Caco-2 (cell line): ENCODE measurements around the gene NPAS3. TPM values are rescaled to one million over a fixed set of nuclear protein-coding genes. Genes with fewer than 3 reads are reported as not detected.

Experiments
- BruUV-seq: library from RNA; stranded (reverse); fragments of 400-500 nt; replicated peaks from 2 replicates; lab custom pipeline; 2021; lab: Mats Ljungman, UMichigan
- CTCF ChIA-PET: fragments of 300-600 bp; sonication (Branson Sonifier 250); formaldehyde crosslinking; loops from one replicate; lab custom pipeline; 2022; ENCODE audit warnings: antibody characterized with exemption; lab: Charles Lee
- POLR2A ChIA-PET: fragments of 300-600 bp; sonication (Branson Sonifier 250); formaldehyde crosslinking; loops from one replicate; lab custom pipeline; 2022; ENCODE audit warnings: antibody characterized with exemption; lab: Charles Lee
- DNase-seq, 2 experiments: peaks; one replicate each; pipeline versions ENCODE4 v3.0.0 to v3.0.0-alpha.2; 2020 to 2022
- H3K27me3 ChIP-seq: replicated peaks from 2 replicates; pipeline ENCODE4 v1.6.0; 2011; ENCODE audit warnings: low read length; ENCODE audit not compliant: control insufficient read depth, insufficient read depth
- H3K36me3 ChIP-seq: 2 replicates; pipeline ENCODE4 v1.5.1; 2011; ENCODE audit warnings: low read length; ENCODE audit not compliant: control insufficient read depth, insufficient read depth
- H3K4me1 ChIP-seq: fragments of 250-450 bp; sonication (Bioruptor Pico); 2 replicates; pipeline ENCODE4 v1.5.1; 2020; ENCODE audit warnings: mild to moderate bottlenecking
- H3K4me3 ChIP-seq: 2 replicates; pipeline ENCODE4 v1.5.1; 2011; ENCODE audit warnings: low read depth, mild to moderate bottlenecking, control low read depth, low read length
- H3K9me3 ChIP-seq: fragments of 250-450 bp; sonication (Bioruptor Pico); 2 replicates; pipeline ENCODE4 v1.5.1; 2020; ENCODE audit warnings: mild to moderate bottlenecking, moderate library complexity
- H3K27ac Mint-ChIP-seq: one replicate; pipeline ENCODE4 v1.8.0; 2022; ENCODE audit warnings: mixed read lengths; ENCODE audit not compliant: unreplicated experiment
- H3K27me3 Mint-ChIP-seq: one replicate; pipeline ENCODE4 v1.8.0; 2022; ENCODE audit warnings: mixed read lengths; ENCODE audit not compliant: insufficient read depth, unreplicated experiment
- H3K36me3 Mint-ChIP-seq: one replicate; pipeline ENCODE4 v1.8.0; 2022; ENCODE audit warnings: mild to moderate bottlenecking, mixed read lengths; ENCODE audit not compliant: insufficient read depth, unreplicated experiment
- H3K4me1 Mint-ChIP-seq: one replicate; pipeline ENCODE4 v1.8.0; 2022; ENCODE audit warnings: low read depth, mixed read lengths; ENCODE audit not compliant: unreplicated experiment
- H3K4me3 Mint-ChIP-seq: one replicate; pipeline ENCODE4 v1.8.0; 2022; ENCODE audit warnings: mild to moderate bottlenecking, moderate library complexity, mixed read lengths; ENCODE audit not compliant: unreplicated experiment
- H3K9me3 Mint-ChIP-seq: one replicate; pipeline ENCODE4 v1.8.0; 2022; ENCODE audit warnings: mixed read lengths; ENCODE audit not compliant: unreplicated experiment
- intact Hi-C: fragments of 100-400 bp; cut with micrococcal nuclease; formaldehyde crosslinking; loops from one replicate; pipeline ENCODE4 v1.10.0; 2022; ENCODE audit not compliant: unreplicated experiment
- total RNA-seq: library from RNA; stranded (reverse); gene quantifications from 2 replicates; pipeline ENCODE4 v1.2.3, GENCODE V29; 2022
- TF ChIP-seq, protein P1 (sequence below), 2 experiments: fragments of 200-600 bp in 1 of 2; IDR thresholded peaks; 1 replicate in 1 of 2; 2 replicates in 1 of 2; pipeline versions ENCODE4 v1.5.1 to v1.8.0; 2011 to 2022; ENCODE audit warnings: antibody characterized with exemption in 1 of 2, control low read depth in 1 of 2, inconsistent platforms in 1 of 2, low read depth in 1 of 2, low read length in 1 of 2, mild to moderate bottlenecking in 1 of 2, moderate library complexity in 1 of 2; ENCODE audit not compliant: insufficient read depth in 1 of 2, severe bottlenecking in 1 of 2, unreplicated experiment in 1 of 2

The NPAS3 gene
- total RNA-seq, 1 experiment from 2014 or later, result not detected

DNA sequence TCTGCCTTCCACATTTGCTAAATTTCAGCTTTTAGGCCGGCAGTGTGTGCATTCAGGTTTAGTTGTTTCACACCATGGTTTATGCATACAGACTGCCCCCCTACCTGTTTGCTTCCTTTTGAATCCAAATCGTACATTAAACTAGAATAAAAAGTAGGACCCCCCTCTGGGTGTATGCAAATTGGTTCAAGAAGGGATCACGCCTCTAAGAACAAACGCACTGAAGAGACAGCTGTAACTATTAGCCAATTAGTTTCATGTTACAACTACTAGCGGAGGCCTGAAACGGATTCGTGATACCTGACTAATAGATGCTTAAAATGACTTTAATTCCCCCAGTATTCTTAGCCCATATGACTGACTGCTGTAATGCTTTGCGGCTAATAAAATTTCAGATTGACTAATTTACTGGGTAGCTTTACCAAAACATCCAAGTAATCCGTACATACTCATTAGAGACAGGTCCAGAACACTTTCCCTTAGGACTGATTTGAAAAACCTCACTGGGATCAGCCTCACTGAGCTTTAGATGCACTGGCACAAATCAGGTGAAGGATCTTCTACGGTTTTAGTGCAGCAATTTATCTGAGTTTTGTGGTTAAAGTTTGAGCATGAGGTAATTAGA lies 411.8 kb downstream of the NPAS3 start:
- no TSS peak for BruUV-seq
- no peaks in the 10 kb centered on the region for H3K9me3 ChIP-seq
- H3K36me3 ChIP-seq, result no peaks in the 10 kb centered on the region
- Mint-ChIP-seq H3K36me3 (no peaks in the 10 kb centered on the region), H3K27ac (no peak overlapping the region), H3K4me1 (no peaks in the 10 kb centered on the region), H3K27me3 (peaks cover 29% of the 10 kb centered on the region), H3K4me3 (no peak overlapping the region), H3K9me3 (no peaks in the 10 kb centered on the region)
- DNase-seq, result no peak
- H3K27me3 ChIP-seq, result no peaks in the 10 kb centered on the region
- TF ChIP-seq, protein P1, sequence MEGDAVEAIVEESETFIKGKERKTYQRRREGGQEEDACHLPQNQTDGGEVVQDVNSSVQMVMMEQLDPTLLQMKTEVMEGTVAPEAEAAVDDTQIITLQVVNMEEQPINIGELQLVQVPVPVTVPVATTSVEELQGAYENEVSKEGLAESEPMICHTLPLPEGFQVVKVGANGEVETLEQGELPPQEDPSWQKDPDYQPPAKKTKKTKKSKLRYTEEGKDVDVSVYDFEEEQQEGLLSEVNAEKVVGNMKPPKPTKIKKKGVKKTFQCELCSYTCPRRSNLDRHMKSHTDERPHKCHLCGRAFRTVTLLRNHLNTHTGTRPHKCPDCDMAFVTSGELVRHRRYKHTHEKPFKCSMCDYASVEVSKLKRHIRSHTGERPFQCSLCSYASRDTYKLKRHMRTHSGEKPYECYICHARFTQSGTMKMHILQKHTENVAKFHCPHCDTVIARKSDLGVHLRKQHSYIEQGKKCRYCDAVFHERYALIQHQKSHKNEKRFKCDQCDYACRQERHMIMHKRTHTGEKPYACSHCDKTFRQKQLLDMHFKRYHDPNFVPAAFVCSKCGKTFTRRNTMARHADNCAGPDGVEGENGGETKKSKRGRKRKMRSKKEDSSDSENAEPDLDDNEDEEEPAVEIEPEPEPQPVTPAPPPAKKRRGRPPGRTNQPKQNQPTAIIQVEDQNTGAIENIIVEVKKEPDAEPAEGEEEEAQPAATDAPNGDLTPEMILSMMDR (IDR thresholded peaks at IDR 0.05; ENCODE audit: insufficient read depth in 1 of 2, low read depth in 1 of 2, low read length in 1 of 2, severe bottlenecking in 1 of 2, unreplicated experiment in 1 of 2), result no peak
- no peaks in the 10 kb centered on the region for H3K4me1 ChIP-seq
- no peak overlapping the region for H3K4me3 ChIP-seq
- CTCF ChIA-PET, result no interaction called here
- intact Hi-C loops, result no loop called here
- POLR2A ChIA-PET, result no interaction called here

- no peak overlapping the region for H3K4me3 Mint-ChIP-seq
- H3K9me3 Mint-ChIP-seq, result no peaks in the 10 kb centered on the region
- Histone ChIP-seq H3K4me3 (no peak overlapping the region), H3K9me3 (no peaks in the 10 kb centered on the region), H3K36me3 (no peaks in the 10 kb centered on the region), H3K4me1 (no peaks in the 10 kb centered on the region), H3K27me3 (no peaks in the 10 kb centered on the region)
- no TSS peak for BruUV-seq
- no peaks in the 10 kb centered on the region for H3K4me1 Mint-ChIP-seq
- no peak for DNase-seq
- TF ChIP-seq, protein P1 (IDR thresholded peaks at IDR 0.05; ENCODE audit: insufficient read depth in 1 of 2, low read depth in 1 of 2, low read length in 1 of 2, severe bottlenecking in 1 of 2, unreplicated experiment in 1 of 2), result no peak
- no peak overlapping the region for H3K27ac Mint-ChIP-seq
- POLR2A ChIA-PET, result no interaction called here
- peaks cover 30% of the 10 kb centered on the region for H3K27me3 Mint-ChIP-seq
- CTCF ChIA-PET, result no interaction called here
- intact Hi-C loops, result no loop called here
- H3K36me3 Mint-ChIP-seq, result no peaks in the 10 kb centered on the region
Measured at GRCh38 chr14:33352821-33353220, 414.1 kb downstream of the NPAS3 start.

- intact Hi-C loops, result no loop called here
- ChIA-PET POLR2A (no interaction called here), CTCF (no interaction called here)
- TF ChIP-seq, protein P1 (IDR thresholded peaks at IDR 0.05; ENCODE audit: insufficient read depth in 1 of 2, low read depth in 1 of 2, low read length in 1 of 2, severe bottlenecking in 1 of 2, unreplicated experiment in 1 of 2), result no peak
- no TSS peak for BruUV-seq
- H3K4me1 ChIP-seq, result no peaks in the 10 kb centered on the region
- H3K9me3 ChIP-seq, result no peaks in the 10 kb centered on the region
- Mint-ChIP-seq H3K4me3 (no peak overlapping the region), H3K27me3 (peaks cover 21% of the 10 kb centered on the region), H3K27ac (no peak overlapping the region), H3K4me1 (no peaks in the 10 kb centered on the region), H3K36me3 (no peaks in the 10 kb centered on the region), H3K9me3 (no peaks in the 10 kb centered on the region)
- no peak overlapping the region for H3K4me3 ChIP-seq
- DNase-seq, result no peak
- H3K36me3 ChIP-seq, result no peaks in the 10 kb centered on the region
- H3K27me3 ChIP-seq, result no peaks in the 10 kb centered on the region
Measured at GRCh38 chr14:33356181-33356580, 417.5 kb downstream of the NPAS3 start.
